SK-N-SH treated with all-trans-retinoic acid at 6 μM for 48 hours (cell line): ENCODE results near the gene PTHLH.

Experiments
- BACH2 ChIP-seq: fragments of 250-450 bp; sonication (Bioruptor Pico); IDR thresholded peaks from 2 replicates; pipeline ENCODE4 v1.9.0; 2021; ENCODE audit warnings: mild to moderate bottlenecking, borderline replicate concordance
- CREB5 ChIP-seq: fragments of 250-450 bp; sonication (Bioruptor Pico); IDR thresholded peaks from 2 replicates; pipeline ENCODE4 v1.5.1; 2020; ENCODE audit warnings: low read depth, mild to moderate bottlenecking, moderate library complexity
- CSDC2 ChIP-seq: fragments of 250-450 bp; sonication (Bioruptor Pico); IDR thresholded peaks from 2 replicates; pipeline ENCODE4 v1.5.0; 2020; ENCODE audit warnings: mild to moderate bottlenecking, moderate library complexity
- PATZ1 ChIP-seq: fragments of 250-450 bp; sonication (Bioruptor Pico); IDR thresholded peaks from 2 replicates; pipeline ENCODE4 v1.8.0; 2020; ENCODE audit warnings: mild to moderate bottlenecking, moderate library complexity, borderline replicate concordance
- POU6F1 ChIP-seq: fragments of 250-450 bp; sonication (Bioruptor Pico); IDR thresholded peaks from 2 replicates; pipeline ENCODE4 v1.8.0; 2021; ENCODE audit warnings: low read depth, mild to moderate bottlenecking, moderate library complexity, borderline replicate concordance
- RARB ChIP-seq: fragments of 250-450 bp; sonication (Bioruptor Pico); IDR thresholded peaks from 2 replicates; pipeline ENCODE4 v1.8.0; 2021; ENCODE audit warnings: mild to moderate bottlenecking, moderate library complexity
- TSHZ2 ChIP-seq: fragments of 250-450 bp; sonication (Bioruptor Pico); IDR thresholded peaks from 2 replicates; pipeline ENCODE4 v1.5.0; 2020; ENCODE audit warnings: mild to moderate bottlenecking, moderate library complexity

- no peak for TF ChIP-seq PATZ1 (CRISPR knock-in tag)
- no peak for TF ChIP-seq TSHZ2
- TF ChIP-seq POU6F1 (CRISPR knock-in tag): no peak
- no peak for TF ChIP-seq RARB (CRISPR knock-in tag)
- TF ChIP-seq BACH2 (CRISPR knock-in tag): no peak
- no peak for TF ChIP-seq CREB5 (CRISPR knock-in tag)
- no peak for TF ChIP-seq CSDC2 (CRISPR knock-in tag)
Measured at GRCh38 chr12:27927347-27927746, 45.2 kb downstream of the PTHLH start.
